ENCODE results near the gene SNAPIN.

Gene SNAPIN

GRCh38 chr1:153698923-153699714, 40.6 kb downstream of the SNAPIN start:
- no peak for TF ChIP-seq POLR2AphosphoS5 (IDR thresholded peaks at IDR 0.05; ENCODE audit: low read depth, low read length)
- TF ChIP-seq REST (IDR thresholded peaks at IDR 0.05; ENCODE audit: insufficient read depth in 1 of 2, low read depth in 2 of 2, low read length in 2 of 2): no peak
- no peak for TF ChIP-seq TAF1 (IDR thresholded peaks at IDR 0.05; ENCODE audit: borderline replicate concordance, insufficient read depth, low read length)
- TF ChIP-seq FOXP2 (optimal IDR thresholded peaks at IDR 0.05; ENCODE audit: borderline replicate concordance, extremely low read depth, extremely low read length, insufficient read depth): no peak
- no peak for TF ChIP-seq SIN3A (IDR thresholded peaks at IDR 0.05; ENCODE audit: borderline replicate concordance, insufficient read depth, low read length)

GRCh38 chr1:153699768-153700167, 41.3 kb downstream of the SNAPIN start:
- TF ChIP-seq FOXP2 (optimal IDR thresholded peaks at IDR 0.05; ENCODE audit: borderline replicate concordance, extremely low read depth, extremely low read length, insufficient read depth): no peak
- no peak for TF ChIP-seq REST (IDR thresholded peaks at IDR 0.05; ENCODE audit: insufficient read depth in 1 of 2, low read depth in 2 of 2, low read length in 2 of 2)
- TF ChIP-seq TAF1 (IDR thresholded peaks at IDR 0.05; ENCODE audit: borderline replicate concordance, insufficient read depth, low read length): no peak

GRCh38 chr1:153705484-153705883, 47.0 kb downstream of the SNAPIN start:
- TF ChIP-seq TAF1 (IDR thresholded peaks at IDR 0.05; ENCODE audit: borderline replicate concordance, insufficient read depth, low read length): no peak
- no peak for TF ChIP-seq REST (IDR thresholded peaks at IDR 0.05; ENCODE audit: insufficient read depth in 1 of 2, low read depth in 2 of 2, low read length in 2 of 2)
- TF ChIP-seq POLR2AphosphoS5 (IDR thresholded peaks at IDR 0.05; ENCODE audit: low read depth, low read length): no peak
- no peak for TF ChIP-seq SIN3A (IDR thresholded peaks at IDR 0.05; ENCODE audit: borderline replicate concordance, insufficient read depth, low read length)
- no peak for TF ChIP-seq FOXP2 (optimal IDR thresholded peaks at IDR 0.05; ENCODE audit: borderline replicate concordance, extremely low read depth, extremely low read length, insufficient read depth)

GRCh38 chr1:153711026-153711425, 52.5 kb downstream of the SNAPIN start:
- TF ChIP-seq SIN3A (IDR thresholded peaks at IDR 0.05; ENCODE audit: borderline replicate concordance, insufficient read depth, low read length) (no peak), TAF1 (IDR thresholded peaks at IDR 0.05; ENCODE audit: borderline replicate concordance, insufficient read depth, low read length) (no peak), FOXP2 (optimal IDR thresholded peaks at IDR 0.05; ENCODE audit: borderline replicate concordance, extremely low read depth, extremely low read length, insufficient read depth) (no peak), POLR2AphosphoS5 (IDR thresholded peaks at IDR 0.05; ENCODE audit: low read depth, low read length) (no peak), REST (IDR thresholded peaks at IDR 0.05; ENCODE audit: insufficient read depth in 1 of 2, low read depth in 2 of 2, low read length in 2 of 2) (no peak)
